WTC11 (cell line): ENCODE data around the gene RELCH. TPM values are rescaled to one million over a fixed set of nuclear protein-coding genes. Genes with fewer than 3 reads are reported as not detected.
"Not testable (repeated sequence)": the region's sequence is repeated elsewhere in the genome, so short reads cannot be mapped to it uniquely, and the experiment has no call there.

ENCODE experiments used
- ATAC-seq: fragments of 200-7000 bp; cut with Tn5 transposase; 2 replicates; pipeline ENCODE4 v1.10.0; 2021; ENCODE audit warnings: mild to moderate bottlenecking, moderate library complexity
- CTCF ChIA-PET: fragments of 300-600 bp; sonication (Branson Sonifier 250); formaldehyde crosslinking; loops from one replicate; lab custom pipeline; 2021; ENCODE audit warnings: antibody characterized with exemption; lab: Charles Lee
- POLR2A ChIA-PET: fragments of 350-600 bp; sonication (Branson Sonifier 250); formaldehyde crosslinking; loops from one replicate; lab custom pipeline; 2021; ENCODE audit warnings: antibody characterized with exemption; lab: Charles Lee
- DNase-seq: peaks from one replicate; pipeline ENCODE4 v3.0.0; 2021; ENCODE audit warnings: low spot score
- H3K27ac Mint-ChIP-seq: 2 replicates; pipeline ENCODE4 v1.8.0; 2021; ENCODE audit warnings: mixed read lengths
- H3K27me3 Mint-ChIP-seq: 2 replicates; pipeline ENCODE4 v1.8.0; 2021; ENCODE audit warnings: low read depth, mild to moderate bottlenecking, moderate library complexity, mixed read lengths
- H3K36me3 Mint-ChIP-seq: 2 replicates; pipeline ENCODE4 v1.8.0; 2021; ENCODE audit warnings: mixed read lengths
- H3K4me1 Mint-ChIP-seq: 2 replicates; pipeline ENCODE4 v1.8.0; 2022; ENCODE audit warnings: mixed read lengths
- H3K4me3 Mint-ChIP-seq: 2 replicates; pipeline ENCODE4 v1.8.0; 2021; ENCODE audit warnings: mild to moderate bottlenecking, moderate library complexity, mixed read lengths
- H3K9me3 Mint-ChIP-seq: 2 replicates; pipeline ENCODE4 v1.8.0; 2021; ENCODE audit warnings: mixed read lengths
- AFF4 ChIP-seq: sonication (generic); formaldehyde crosslinking; IDR thresholded peaks from 2 replicates; pipeline ENCODE4 v1.8.1; 2023; ENCODE audit warnings: mild to moderate bottlenecking, missing genetic modification reagents, borderline replicate concordance
- EMX1 ChIP-seq: fragments of 250-450 bp; sonication (Bioruptor Pico); IDR thresholded peaks from 2 replicates; pipeline ENCODE4 v1.8.0; 2021; ENCODE audit warnings: mild to moderate bottlenecking
- FOXP1 ChIP-seq: sonication (generic); formaldehyde crosslinking; IDR thresholded peaks from 2 replicates; pipeline ENCODE4 v1.8.0; 2022; ENCODE audit warnings: missing genetic modification reagents, mild to moderate bottlenecking, moderate library complexity, borderline replicate concordance
- JAZF1 ChIP-seq: fragments of 250-450 bp; sonication (Bioruptor Pico); IDR thresholded peaks from 2 replicates; pipeline ENCODE4 v1.9.0; 2021; ENCODE audit warnings: moderate library complexity, mild to moderate bottlenecking, inconsistent platforms
- KAT7 ChIP-seq: sonication (generic); formaldehyde crosslinking; IDR thresholded peaks from 2 replicates; pipeline ENCODE4 v1.8.1; 2023; ENCODE audit warnings: missing genetic modification reagents, mild to moderate bottlenecking, borderline replicate concordance
- MLX ChIP-seq: sonication (generic); formaldehyde crosslinking; IDR thresholded peaks from 2 replicates; pipeline ENCODE4 v1.8.1; 2023; ENCODE audit warnings: mild to moderate bottlenecking, missing genetic modification reagents, moderate library complexity
- NFE2L1 ChIP-seq: sonication (generic); formaldehyde crosslinking; IDR thresholded peaks from 2 replicates; pipeline ENCODE4 v1.8.1; 2023; ENCODE audit warnings: missing genetic modification reagents
- NFYB ChIP-seq: sonication (generic); formaldehyde crosslinking; conservative IDR thresholded peaks from 2 replicates; pipeline ENCODE4 v1.8.0; 2022; ENCODE audit warnings: low read depth, missing genetic modification reagents
- SP1 ChIP-seq: sonication (generic); formaldehyde crosslinking; conservative IDR thresholded peaks from 2 replicates; pipeline ENCODE4 v1.8.1; 2022; ENCODE audit warnings: missing genetic modification reagents
- TEAD1 ChIP-seq: sonication (generic); formaldehyde crosslinking; IDR thresholded peaks from 2 replicates; pipeline ENCODE4 v1.8.0; 2022; ENCODE audit warnings: mild to moderate bottlenecking, missing genetic modification reagents
- ZBTB21 ChIP-seq: sonication (generic); formaldehyde crosslinking; IDR thresholded peaks from 2 replicates; pipeline ENCODE4 v1.8.1; 2023; ENCODE audit warnings: mild to moderate bottlenecking, missing genetic modification reagents, borderline replicate concordance
- ZNF138 ChIP-seq: sonication (generic); formaldehyde crosslinking; conservative IDR thresholded peaks from 2 replicates; pipeline ENCODE4 v1.8.1; 2022; ENCODE audit warnings: mild to moderate bottlenecking, moderate library complexity, missing genetic modification reagents
- ZNF317 ChIP-seq: sonication (generic); formaldehyde crosslinking; IDR thresholded peaks from 2 replicates; pipeline ENCODE4 v1.8.1; 2023; ENCODE audit warnings: low read depth, mild to moderate bottlenecking, moderate library complexity, missing genetic modification reagents, borderline replicate concordance
- ZNF416 ChIP-seq: fragments of 250-450 bp; sonication (Bioruptor Pico); IDR thresholded peaks from 2 replicates; pipeline ENCODE4 v1.9.0; 2021; ENCODE audit warnings: mild to moderate bottlenecking, inconsistent platforms
- ZNF425 ChIP-seq: fragments of 250-450 bp; sonication (Bioruptor Pico); conservative IDR thresholded peaks from 2 replicates; pipeline ENCODE4 v1.9.0; 2021; ENCODE audit warnings: mild to moderate bottlenecking
- total RNA-seq: library from RNA; stranded (reverse); gene quantifications from 3 replicates; pipeline ENCODE4 v1.2.3, GENCODE V29; 2021
- TF ChIP-seq, protein P1 (sequence below): fragments of 250-450 bp; sonication (Bioruptor Pico); IDR thresholded peaks from 2 replicates; pipeline ENCODE4 v1.9.0; 2021; ENCODE audit warnings: moderate library complexity, mild to moderate bottlenecking, inconsistent platforms, borderline replicate concordance
- TF ChIP-seq, protein P2 (sequence below): sonication (generic); formaldehyde crosslinking; IDR thresholded peaks from 2 replicates; pipeline ENCODE4 v1.8.0; 2022; ENCODE audit warnings: mild to moderate bottlenecking, missing genetic modification reagents
- TF ChIP-seq, protein P3 (sequence below): sonication (generic); formaldehyde crosslinking; IDR thresholded peaks from 2 replicates; pipeline ENCODE4 v1.8.1; 2022; ENCODE audit warnings: mild to moderate bottlenecking, missing genetic modification reagents, moderate library complexity, borderline replicate concordance
- TF ChIP-seq, protein P4 (sequence below): sonication (generic); formaldehyde crosslinking; IDR thresholded peaks from 2 replicates; pipeline ENCODE4 v1.8.0; 2022; ENCODE audit warnings: mild to moderate bottlenecking, missing genetic modification reagents
- TF ChIP-seq, protein P5 (sequence below): fragments of 250-450 bp; sonication (Bioruptor Pico); IDR thresholded peaks from 2 replicates; pipeline ENCODE4 v2.1.2; 2022; ENCODE audit warnings: mild to moderate bottlenecking, moderate library complexity

The RELCH gene
- total RNA-seq, 1 experiment from 2014 or later, result 30.2 TPM

DNA sequence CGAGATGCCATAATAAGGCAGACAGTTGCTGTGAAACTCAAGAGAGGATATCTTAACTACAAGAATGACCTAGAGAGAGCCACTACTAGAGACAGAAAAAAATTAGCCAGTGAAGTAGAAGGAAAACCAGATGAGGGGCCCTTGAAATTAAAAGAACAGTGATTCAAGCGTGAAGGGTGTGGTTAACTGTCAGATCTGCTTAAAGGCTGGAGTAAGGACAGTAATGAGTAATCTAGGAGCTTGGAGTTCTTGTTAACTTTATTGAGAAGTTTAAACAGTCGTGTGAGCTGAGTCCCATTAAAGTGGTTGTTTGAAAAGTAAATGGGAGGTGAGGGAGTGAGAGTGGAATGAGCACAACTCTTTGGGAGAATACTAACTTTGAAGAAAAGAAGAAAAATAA, 21.5 kb upstream of the RELCH start (continued):
- TF ChIP-seq SP1, result no peak
- TF ChIP-seq TEAD1, result no peak
- no peak for TF ChIP-seq ZNF425
- TF ChIP-seq KAT7 (CRISPR knock-in tag), result no peak
- no peak for TF ChIP-seq ZNF416
- no peak for TF ChIP-seq ZNF138 (CRISPR knock-in tag)
- TF ChIP-seq, protein P1, sequence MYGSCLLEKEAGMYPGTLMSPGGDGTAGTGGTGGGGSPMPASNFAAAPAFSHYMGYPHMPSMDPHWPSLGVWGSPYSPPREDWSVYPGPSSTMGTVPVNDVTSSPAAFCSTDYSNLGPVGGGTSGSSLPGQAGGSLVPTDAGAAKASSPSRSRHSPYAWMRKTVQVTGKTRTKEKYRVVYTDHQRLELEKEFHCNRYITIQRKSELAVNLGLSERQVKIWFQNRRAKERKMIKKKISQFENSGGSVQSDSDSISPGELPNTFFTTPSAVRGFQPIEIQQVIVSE (CRISPR knock-in tag), result no peak
- no peak for TF ChIP-seq AFF4 (CRISPR knock-in tag)

GRCh38 chr18:62166524-62166923, 20.5 kb upstream of the RELCH start:
- H3K27me3 Mint-ChIP-seq, result peaks cover 14% of the 10 kb centered on the region
- H3K9me3 Mint-ChIP-seq, result peaks cover 17% of the 10 kb centered on the region
- H3K36me3 Mint-ChIP-seq, result peaks cover 14% of the 10 kb centered on the region
- H3K4me3 Mint-ChIP-seq, ATAC-seq, DNase-seq, CTCF ChIA-PET, H3K27ac Mint-ChIP-seq, POLR2A ChIA-PET: not testable (repeated sequence)
- peaks cover 16% of the 10 kb centered on the region for H3K4me1 Mint-ChIP-seq

- Mint-ChIP-seq H3K4me1 (peaks cover 4% of the 10 kb centered on the region), H3K9me3 (peaks cover 9% of the 10 kb centered on the region), H3K4me3 (no peak overlapping the region), H3K27me3 (peaks cover 33% of the 10 kb centered on the region), H3K36me3 (peaks cover 7% of the 10 kb centered on the region), H3K27ac (no peak overlapping the region)
- no peak for TF ChIP-seq NFE2L1 (CRISPR knock-in tag)
- TF ChIP-seq JAZF1 (CRISPR knock-in tag), result no peak
- TF ChIP-seq EMX1 (CRISPR knock-in tag), result no peak
- no peak for TF ChIP-seq TEAD1
- no peak for TF ChIP-seq MLX
- no peak for TF ChIP-seq ZBTB21 (CRISPR knock-in tag)
- TF ChIP-seq KAT7 (CRISPR knock-in tag), result no peak
- TF ChIP-seq, protein P2, sequence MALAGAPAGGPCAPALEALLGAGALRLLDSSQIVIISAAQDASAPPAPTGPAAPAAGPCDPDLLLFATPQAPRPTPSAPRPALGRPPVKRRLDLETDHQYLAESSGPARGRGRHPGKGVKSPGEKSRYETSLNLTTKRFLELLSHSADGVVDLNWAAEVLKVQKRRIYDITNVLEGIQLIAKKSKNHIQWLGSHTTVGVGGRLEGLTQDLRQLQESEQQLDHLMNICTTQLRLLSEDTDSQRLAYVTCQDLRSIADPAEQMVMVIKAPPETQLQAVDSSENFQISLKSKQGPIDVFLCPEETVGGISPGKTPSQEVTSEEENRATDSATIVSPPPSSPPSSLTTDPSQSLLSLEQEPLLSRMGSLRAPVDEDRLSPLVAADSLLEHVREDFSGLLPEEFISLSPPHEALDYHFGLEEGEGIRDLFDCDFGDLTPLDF, result no peak
- no peak for TF ChIP-seq FOXP1 (CRISPR knock-in tag)
- TF ChIP-seq ZNF317, result no peak
- TF ChIP-seq, protein P3, sequence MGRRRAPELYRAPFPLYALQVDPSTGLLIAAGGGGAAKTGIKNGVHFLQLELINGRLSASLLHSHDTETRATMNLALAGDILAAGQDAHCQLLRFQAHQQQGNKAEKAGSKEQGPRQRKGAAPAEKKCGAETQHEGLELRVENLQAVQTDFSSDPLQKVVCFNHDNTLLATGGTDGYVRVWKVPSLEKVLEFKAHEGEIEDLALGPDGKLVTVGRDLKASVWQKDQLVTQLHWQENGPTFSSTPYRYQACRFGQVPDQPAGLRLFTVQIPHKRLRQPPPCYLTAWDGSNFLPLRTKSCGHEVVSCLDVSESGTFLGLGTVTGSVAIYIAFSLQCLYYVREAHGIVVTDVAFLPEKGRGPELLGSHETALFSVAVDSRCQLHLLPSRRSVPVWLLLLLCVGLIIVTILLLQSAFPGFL (CRISPR knock-in tag), result no peak
- TF ChIP-seq, protein P4, sequence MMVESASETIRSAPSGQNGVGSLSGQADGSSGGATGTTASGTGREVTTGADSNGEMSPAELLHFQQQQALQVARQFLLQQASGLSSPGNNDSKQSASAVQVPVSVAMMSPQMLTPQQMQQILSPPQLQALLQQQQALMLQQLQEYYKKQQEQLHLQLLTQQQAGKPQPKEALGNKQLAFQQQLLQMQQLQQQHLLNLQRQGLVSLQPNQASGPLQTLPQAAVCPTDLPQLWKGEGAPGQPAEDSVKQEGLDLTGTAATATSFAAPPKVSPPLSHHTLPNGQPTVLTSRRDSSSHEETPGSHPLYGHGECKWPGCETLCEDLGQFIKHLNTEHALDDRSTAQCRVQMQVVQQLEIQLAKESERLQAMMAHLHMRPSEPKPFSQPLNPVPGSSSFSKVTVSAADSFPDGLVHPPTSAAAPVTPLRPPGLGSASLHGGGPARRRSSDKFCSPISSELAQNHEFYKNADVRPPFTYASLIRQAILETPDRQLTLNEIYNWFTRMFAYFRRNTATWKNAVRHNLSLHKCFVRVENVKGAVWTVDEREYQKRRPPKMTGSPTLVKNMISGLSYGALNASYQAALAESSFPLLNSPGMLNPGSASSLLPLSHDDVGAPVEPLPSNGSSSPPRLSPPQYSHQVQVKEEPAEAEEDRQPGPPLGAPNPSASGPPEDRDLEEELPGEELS (CRISPR knock-in tag), result no peak
- TF ChIP-seq, protein P5, sequence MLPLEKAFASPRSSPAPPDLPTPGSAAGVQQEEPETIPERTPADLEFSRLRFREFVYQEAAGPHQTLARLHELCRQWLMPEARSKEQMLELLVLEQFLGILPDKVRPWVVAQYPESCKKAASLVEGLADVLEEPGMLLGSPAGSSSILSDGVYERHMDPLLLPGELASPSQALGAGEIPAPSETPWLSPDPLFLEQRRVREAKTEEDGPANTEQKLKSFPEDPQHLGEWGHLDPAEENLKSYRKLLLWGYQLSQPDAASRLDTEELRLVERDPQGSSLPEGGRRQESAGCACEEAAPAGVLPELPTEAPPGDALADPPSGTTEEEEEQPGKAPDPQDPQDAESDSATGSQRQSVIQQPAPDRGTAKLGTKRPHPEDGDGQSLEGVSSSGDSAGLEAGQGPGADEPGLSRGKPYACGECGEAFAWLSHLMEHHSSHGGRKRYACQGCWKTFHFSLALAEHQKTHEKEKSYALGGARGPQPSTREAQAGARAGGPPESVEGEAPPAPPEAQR, result no peak
- TF ChIP-seq NFYB (CRISPR knock-in tag), result no peak
- ChIA-PET POLR2A (no interaction called here), CTCF (no interaction called here)
- ATAC-seq (no peak), DNase-seq (no peak)
Observed at GRCh38 chr18:62170857-62171256, 16.2 kb upstream of the RELCH start.
